ENCODE results near the gene HLA-F.

The HLA-F gene

GRCh38 chr6:29724937-29725869 is 2.0 kb downstream of the HLA-F start:
- FAIRE-seq = no peak

DNA sequence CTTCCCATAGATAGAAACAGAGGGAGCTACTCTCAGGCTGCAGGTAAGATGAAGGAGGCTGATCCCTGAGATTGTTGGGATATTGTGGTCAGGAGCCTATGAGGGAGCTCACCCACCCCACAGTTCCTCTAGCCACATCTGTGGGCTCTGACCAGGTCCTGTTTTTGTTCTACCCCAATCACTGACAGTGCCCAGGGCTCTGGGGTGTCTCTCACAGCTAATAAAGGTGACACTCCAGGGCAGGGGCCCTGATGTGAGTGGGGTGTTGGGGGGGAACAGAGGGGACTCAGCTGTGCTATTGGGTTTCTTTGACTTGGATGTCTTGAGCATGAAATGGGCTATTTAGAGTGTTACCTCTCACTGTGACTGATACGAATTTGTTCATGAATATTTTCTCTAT is 2.8 kb downstream of the HLA-F start:
- FAIRE-seq = no peak

DNA sequence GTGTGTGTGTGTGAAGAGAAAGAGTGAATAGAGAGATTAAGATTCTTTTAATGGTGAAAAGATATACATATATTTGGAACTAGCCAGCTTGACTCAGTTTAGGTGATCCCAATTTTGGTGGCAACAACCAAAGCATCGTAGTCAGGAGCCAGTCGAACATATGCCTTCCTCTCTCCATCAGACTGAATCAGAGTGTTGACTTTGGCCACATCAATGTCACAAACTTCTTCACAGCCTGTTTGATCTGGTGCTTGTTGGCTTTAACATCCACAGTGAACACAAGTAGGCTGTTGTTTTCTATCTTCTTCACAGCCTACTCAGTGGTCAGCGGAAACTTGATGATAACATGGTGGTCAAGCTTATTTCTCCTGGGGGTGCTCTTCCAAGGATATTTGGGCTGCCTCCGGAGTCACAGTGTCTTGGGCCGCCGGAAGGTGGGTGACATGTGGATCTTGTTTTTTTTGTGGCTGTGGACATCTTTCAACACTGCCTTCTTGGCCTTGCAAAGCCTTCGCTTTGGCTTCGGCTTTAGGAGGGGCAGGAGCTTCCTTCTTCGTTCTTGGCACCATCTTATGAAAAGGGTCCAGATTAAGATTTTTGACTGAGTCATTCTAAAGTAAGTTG is 3.4 kb downstream of the HLA-F start:
- no peak for FAIRE-seq

- FAIRE-seq = no peak
Measured at GRCh38 chr6:29727637-29728036, 4.4 kb downstream of the HLA-F start.

- no peak for FAIRE-seq
Measured at GRCh38 chr6:29728173-29728874, 5.1 kb downstream of the HLA-F start.

DNA sequence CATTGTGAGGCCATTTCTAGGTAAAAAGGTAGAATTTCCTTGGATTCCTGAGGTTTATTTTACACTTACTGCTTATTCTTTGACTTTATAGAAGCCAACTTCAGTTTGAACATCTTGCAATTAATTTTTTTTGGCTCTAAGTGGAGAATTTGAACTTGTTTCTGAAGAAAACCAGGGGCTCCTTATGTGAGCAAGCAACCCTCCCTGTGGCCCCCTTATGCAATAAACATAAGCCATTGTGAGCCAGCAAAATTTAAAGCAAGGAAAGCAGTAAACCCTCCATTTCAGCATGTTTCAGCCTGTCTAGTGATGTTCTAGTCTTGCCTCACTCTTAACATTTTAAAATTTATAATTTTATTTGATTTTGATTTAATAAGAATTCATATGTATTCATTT is 5.6 kb downstream of the HLA-F start:
- no peak for FAIRE-seq

DNA sequence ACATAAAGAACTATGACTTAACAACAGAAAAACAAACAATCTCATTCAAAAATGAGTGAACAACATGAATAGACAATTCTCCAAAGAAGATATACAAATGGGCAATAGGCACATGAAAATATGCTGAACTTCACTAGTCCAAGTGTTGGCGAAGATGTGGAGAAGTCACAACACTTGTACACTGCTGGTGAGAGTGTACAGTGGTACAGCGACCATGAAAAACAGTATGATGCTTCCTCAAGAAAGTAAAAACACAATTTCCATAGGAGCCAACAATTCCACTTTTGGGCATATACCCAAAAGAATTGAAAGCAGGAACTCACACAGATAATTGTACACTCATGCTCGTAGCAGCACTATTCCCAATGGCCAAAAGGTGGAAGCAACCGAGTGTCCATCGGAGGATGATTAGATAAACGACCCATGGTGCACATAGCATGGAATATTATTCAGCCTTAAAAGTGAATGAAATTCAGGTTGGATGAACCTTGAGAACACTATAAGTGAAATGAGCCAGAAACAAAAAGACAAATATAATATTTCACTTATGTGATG is 6.6 kb downstream of the HLA-F start:
- no peak for FAIRE-seq

- no peak for FAIRE-seq
Measured at GRCh38 chr6:29730575-29731126, 7.4 kb downstream of the HLA-F start.

DNA sequence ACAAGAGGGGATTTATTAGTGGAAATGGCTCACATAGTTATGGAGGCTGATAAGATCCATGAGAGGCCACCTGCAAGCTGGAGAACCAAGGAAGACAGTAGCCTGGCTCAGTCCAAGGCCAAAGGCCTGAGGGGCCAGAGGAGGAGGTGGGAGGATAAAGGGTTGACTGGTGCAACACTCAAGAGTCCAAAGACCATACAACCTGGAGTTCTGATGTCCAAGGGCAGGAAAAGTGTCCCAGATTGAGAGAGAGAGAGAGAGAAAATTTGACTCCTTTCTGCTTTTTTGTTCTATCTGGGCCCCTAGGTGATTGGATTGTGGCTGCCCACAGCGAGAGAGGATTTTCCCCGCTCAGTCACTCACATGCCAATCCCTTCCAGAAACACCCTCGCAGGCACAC is 8.0 kb downstream of the HLA-F start:
- no peak for FAIRE-seq

DNA sequence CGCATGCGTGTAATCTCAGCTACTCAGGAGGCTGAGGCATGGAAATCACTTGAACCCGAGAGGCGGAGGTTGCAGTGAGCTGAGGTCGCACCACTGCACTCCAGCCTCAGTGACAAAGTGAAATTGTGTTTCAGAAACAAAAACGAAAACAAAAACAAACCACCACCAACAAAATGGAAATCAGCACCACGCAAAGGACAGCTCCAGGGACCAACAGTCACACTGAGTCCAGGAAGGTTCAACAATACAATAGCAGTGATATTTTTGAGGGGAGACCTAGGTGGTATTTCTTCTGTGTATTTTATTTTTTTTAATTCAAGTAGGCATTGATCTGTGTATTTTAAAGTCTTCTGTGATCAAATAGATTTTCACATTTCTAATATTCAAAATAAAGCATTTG is 9.8 kb downstream of the HLA-F start:
- no peak for FAIRE-seq

- FAIRE-seq = no peak
Measured at GRCh38 chr6:29734046-29735018, 11.1 kb downstream of the HLA-F start.

GRCh38 chr6:29736563-29736962 is 13.3 kb downstream of the HLA-F start:
- no peak for FAIRE-seq

GRCh38 chr6:29737707-29738630 is 14.7 kb downstream of the HLA-F start:
- peak; percentile 66 for FAIRE-seq

DNA sequence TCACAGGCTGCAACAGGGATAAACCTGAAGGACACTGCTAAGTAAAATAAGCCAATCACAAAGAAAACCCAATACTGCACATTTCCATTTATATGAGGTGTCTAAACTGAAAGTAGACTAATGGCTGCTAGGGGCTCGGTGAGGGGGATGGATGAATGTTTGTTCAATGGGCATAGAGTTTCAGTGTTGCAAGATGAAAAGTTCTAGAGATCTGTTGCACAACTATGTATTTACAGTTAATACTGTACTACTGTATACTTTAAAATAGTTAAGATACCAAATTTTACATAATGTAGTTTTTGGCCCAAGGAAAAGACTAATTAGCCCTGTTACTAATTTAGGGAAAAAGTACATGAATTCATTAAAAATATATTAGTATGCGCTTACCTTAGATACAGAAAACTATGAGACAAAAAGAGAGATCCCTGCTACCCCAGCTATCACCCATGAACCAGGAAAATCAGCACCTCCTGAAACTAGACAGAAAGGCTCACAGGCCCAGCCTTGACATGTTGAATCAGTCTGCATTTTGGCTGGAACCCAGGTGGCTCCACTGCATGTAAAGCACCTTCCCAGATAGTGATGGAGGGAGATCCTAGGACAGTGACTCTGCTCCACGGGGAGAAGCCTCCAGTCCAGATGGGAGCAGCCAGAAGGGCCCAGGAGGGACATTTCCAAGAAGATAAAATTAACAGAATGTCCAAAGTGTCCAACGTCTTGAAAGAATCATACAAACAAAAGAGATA is 16.1 kb downstream of the HLA-F start:
- FAIRE-seq = no peak

GRCh38 chr6:29739882-29740261 is 16.6 kb downstream of the HLA-F start:
- no peak for FAIRE-seq

DNA sequence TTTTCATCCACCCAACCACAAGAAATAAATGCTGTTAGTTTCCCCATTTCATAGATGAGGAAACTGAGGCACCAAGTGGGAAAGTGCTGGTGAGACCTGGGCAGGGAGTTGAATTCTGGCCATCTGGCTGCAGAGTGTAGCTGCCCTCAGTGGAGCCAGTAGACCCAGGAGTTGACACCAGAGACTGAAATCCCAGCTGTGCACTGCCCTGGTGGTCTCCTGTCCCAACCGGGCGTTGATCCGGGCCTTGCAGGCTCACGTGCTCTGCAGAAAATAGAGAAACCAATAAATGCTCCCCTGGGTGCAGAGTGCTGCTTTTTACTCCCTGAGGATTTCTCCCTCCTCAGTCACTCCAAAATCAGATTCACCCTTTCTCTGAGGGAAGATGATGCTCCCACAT is 18.4 kb downstream of the HLA-F start:
- FAIRE-seq = no peak

- FAIRE-seq = no peak
Measured at GRCh38 chr6:29742127-29742526, 18.9 kb downstream of the HLA-F start.

DNA sequence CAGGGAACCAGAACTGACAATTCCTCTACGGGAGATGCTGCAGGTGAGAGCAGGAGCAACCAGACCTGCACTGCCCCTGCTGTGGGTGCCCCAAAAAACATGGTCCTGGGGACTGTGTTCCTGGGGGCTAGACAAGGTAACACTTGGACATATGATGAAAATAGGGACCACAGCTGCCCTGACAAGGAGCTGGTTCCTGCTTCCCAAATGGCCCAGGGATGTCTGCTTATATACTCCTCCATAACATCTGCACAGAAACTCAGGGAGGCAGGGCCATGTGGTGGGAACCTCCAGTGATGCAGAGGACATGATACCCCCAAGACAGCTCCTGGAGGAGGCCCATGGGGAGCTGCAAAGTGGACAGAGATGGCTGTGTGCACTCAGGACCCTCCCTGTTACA is 19.8 kb downstream of the HLA-F start:
- no peak for FAIRE-seq

- FAIRE-seq = no peak
Measured at GRCh38 chr6:29743568-29743967, 20.3 kb downstream of the HLA-F start.

DNA sequence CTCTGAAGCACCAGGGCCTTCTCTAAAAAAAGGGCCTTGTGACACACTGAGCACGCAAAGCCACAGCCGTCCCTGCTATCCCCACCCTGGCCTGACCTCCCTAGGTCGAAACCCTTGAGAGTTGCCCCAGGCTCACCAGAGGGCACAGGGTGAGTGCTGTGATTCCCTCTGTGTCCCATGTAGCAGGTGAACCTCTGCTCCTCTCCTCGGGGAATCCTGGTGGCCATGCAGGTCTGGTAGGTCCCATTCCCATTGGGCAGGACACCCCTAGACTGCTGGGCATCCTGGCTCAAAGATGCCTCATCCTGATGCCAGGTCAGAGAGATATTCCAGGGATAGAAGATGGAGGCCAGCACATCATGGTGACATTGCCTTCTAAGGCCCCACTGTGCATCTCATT is 20.9 kb downstream of the HLA-F start:
- no peak for FAIRE-seq

Measured in islet of Langerhans (tissue), 1 donor.